SU-DHL-6 (cell line): Measurements from ENCODE around the gene MTREX.

Experiments
- H2AFZ ChIP-seq: fragments of 200-600 bp; sonication (generic); 2 replicates; pipeline ENCODE4 v1.6.1; 2014; ENCODE audit warnings: low read depth, mild to moderate bottlenecking, moderate library complexity, mixed read lengths, antibody characterized with exemption, low read length; ENCODE audit not compliant: severe bottlenecking
- H3F3A ChIP-seq: fragments of 200-600 bp; shearing (Covaris generic); 2 replicates; pipeline ENCODE4 v1.6.0; 2016; ENCODE audit warnings: antibody characterized with exemption, mild to moderate bottlenecking; ENCODE audit not compliant: insufficient read depth
- H3K27ac ChIP-seq: fragments of 200-600 bp; sonication (generic); 2 replicates; pipeline ENCODE4 v1.5.1; 2016; ENCODE audit warnings: low read depth, mild to moderate bottlenecking, low read length, moderate library complexity, mixed read lengths
- H3K27me3 ChIP-seq: fragments of 200-600 bp; sonication (generic), shearing (Covaris generic); 2 replicates; pipeline ENCODE4 v1.6.0; 2014; ENCODE audit warnings: mild to moderate bottlenecking, low read length
- H3K36me3 ChIP-seq: fragments of 200-600 bp; sonication (generic); 2 replicates; pipeline ENCODE4 v1.6.1; 2014; ENCODE audit warnings: mild to moderate bottlenecking, low read length, mixed read lengths
- H3K4me2 ChIP-seq: fragments of 300-600, 200-600 bp; shearing (Covaris generic), sonication (generic); 2 replicates; pipeline ENCODE4 v1.6.0; 2014; ENCODE audit warnings: low read length, low read depth, mild to moderate bottlenecking; ENCODE audit not compliant: poor library complexity, severe bottlenecking
- H3K4me3 ChIP-seq: fragments of 200-600 bp; sonication (generic); 2 replicates; pipeline ENCODE4 v1.5.1; 2014; ENCODE audit warnings: antibody characterized with exemption, low read length, mild to moderate bottlenecking, mixed read lengths; ENCODE audit not compliant: insufficient read depth, poor library complexity, severe bottlenecking
- H3K79me2 ChIP-seq: fragments of 200-600 bp; sonication (generic); 2 replicates; pipeline ENCODE4 v1.6.1; 2014; ENCODE audit warnings: mild to moderate bottlenecking, low read length, moderate library complexity; ENCODE audit not compliant: insufficient read depth
- H3K9ac ChIP-seq: fragments of 200-600 bp; sonication (generic); 2 replicates; pipeline ENCODE4 v1.7.0; 2014; ENCODE audit warnings: mild to moderate bottlenecking, low read length
- H3K9me2 ChIP-seq: fragments of 200-600 bp; sonication (generic); replicated peaks from 2 replicates; pipeline ENCODE4 v1.6.1; 2014; ENCODE audit warnings: low read length; ENCODE audit not compliant: insufficient read depth
- H3K9me3 ChIP-seq: fragments of 200-600 bp; sonication (generic); 2 replicates; pipeline ENCODE4 v1.6.1; 2014; ENCODE audit warnings: low read length, mixed read lengths; ENCODE audit not compliant: insufficient read depth
- H4K20me1 ChIP-seq: fragments of 200-600 bp; sonication (generic); 2 replicates; pipeline ENCODE4 v1.6.1; 2014; ENCODE audit warnings: low read depth, mild to moderate bottlenecking, antibody characterized with exemption, low read length, moderate library complexity, mixed read lengths
- EZH2phosphoT487 ChIP-seq: fragments of 200-600 bp; sonication (generic), shearing (Covaris generic); conservative IDR thresholded peaks from 2 replicates; pipeline ENCODE4 v1.6.1; 2018; ENCODE audit warnings: mild to moderate bottlenecking, antibody characterized with exemption, low read length, moderate library complexity, mixed read lengths
- TF ChIP-seq, protein P1 (sequence below): fragments of 200-600 bp; sonication (generic); IDR thresholded peaks from one replicate; pipeline ENCODE4 v1.5.1; 2017; ENCODE audit warnings: antibody characterized with exemption, mild to moderate bottlenecking, low read length, moderate library complexity; ENCODE audit not compliant: insufficient read depth, poor library complexity, severe bottlenecking

MTREX gene

DNA sequence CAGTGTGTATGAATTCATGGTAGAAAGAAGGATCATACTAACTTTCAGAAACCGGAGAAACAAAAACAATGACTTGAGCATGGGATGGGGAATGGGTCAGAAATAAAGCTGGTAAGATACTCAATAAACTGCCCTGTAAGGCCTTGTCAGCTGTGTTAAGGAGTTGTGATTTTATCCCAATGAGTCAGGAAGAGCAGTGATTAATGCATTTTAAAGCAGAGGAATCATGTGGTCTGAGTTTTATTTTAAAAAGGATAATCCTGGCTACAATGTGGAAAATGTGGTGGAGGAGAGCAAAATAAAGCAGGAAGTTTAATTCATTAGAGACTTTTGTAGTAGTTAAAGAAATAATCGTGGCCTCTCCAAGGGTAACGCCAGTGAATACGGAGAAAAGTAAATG is 29.0 kb upstream of the MTREX start:
- TF ChIP-seq EZH2phosphoT487 = no peak
- TF ChIP-seq, protein P1, sequence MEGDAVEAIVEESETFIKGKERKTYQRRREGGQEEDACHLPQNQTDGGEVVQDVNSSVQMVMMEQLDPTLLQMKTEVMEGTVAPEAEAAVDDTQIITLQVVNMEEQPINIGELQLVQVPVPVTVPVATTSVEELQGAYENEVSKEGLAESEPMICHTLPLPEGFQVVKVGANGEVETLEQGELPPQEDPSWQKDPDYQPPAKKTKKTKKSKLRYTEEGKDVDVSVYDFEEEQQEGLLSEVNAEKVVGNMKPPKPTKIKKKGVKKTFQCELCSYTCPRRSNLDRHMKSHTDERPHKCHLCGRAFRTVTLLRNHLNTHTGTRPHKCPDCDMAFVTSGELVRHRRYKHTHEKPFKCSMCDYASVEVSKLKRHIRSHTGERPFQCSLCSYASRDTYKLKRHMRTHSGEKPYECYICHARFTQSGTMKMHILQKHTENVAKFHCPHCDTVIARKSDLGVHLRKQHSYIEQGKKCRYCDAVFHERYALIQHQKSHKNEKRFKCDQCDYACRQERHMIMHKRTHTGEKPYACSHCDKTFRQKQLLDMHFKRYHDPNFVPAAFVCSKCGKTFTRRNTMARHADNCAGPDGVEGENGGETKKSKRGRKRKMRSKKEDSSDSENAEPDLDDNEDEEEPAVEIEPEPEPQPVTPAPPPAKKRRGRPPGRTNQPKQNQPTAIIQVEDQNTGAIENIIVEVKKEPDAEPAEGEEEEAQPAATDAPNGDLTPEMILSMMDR = no peak
- H3K36me3 ChIP-seq = peaks cover 33% of the 10 kb centered on the region; the same call in 1 of the 2 replicates

DNA sequence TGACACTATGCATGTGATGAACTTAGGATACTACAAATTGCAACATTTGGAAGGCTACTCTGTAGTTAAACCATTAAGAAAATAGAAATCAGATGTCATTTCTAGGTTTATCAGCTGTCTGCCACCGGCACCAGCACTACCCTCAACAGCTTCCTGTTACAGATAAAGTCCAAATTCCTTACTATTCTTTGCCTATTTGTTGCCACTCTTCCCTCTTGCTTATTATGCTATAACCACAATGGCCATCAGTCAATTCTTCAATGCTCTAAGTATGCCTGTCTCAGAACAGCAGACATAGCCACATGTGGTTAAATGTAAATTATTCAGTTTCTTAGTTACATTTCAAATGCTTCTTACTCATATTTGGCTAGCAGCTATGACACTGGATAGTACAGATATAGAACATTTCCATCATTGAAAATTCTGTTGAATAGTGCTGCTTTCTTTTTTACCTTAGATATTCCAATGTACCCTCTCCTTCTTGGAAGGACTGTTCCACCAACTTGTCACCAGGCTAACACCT is 21.3 kb upstream of the MTREX start:
- Histone ChIP-seq H3K4me3 (no peak overlapping the region), H4K20me1 (no peaks in the 10 kb centered on the region), H3K4me2 (no peak overlapping the region), H3K9me3 (no peaks in the 10 kb centered on the region), H3K36me3 (peaks cover 41% of the 10 kb centered on the region; the same call in 1 of the 2 replicates), H3K27ac (no peak overlapping the region), H3K79me2 (no peaks in the 10 kb centered on the region), H3K27me3 (no peaks in the 10 kb centered on the region), H2AFZ (no peak overlapping the region), H3K9ac (no peak overlapping the region), H3F3A (peaks cover 3% of the 10 kb centered on the region; the same call in 1 of the 2 replicates), H3K9me2 (no peaks in the 10 kb centered on the region)
- no peak for TF ChIP-seq EZH2phosphoT487
- TF ChIP-seq, protein P1 = no peak

More for the DNA sequence above, 29.0 kb upstream of the MTREX start:
- Histone ChIP-seq H3K9ac (no peak overlapping the region), H3K27me3 (no peaks in the 10 kb centered on the region), H3K27ac (no peak overlapping the region), H3F3A (no peaks in the 10 kb centered on the region), H4K20me1 (no peaks in the 10 kb centered on the region), H2AFZ (no peak overlapping the region), H3K9me2 (no peaks in the 10 kb centered on the region), H3K4me2 (no peak overlapping the region), H3K79me2 (no peaks in the 10 kb centered on the region), H3K4me3 (no peak overlapping the region), H3K9me3 (no peaks in the 10 kb centered on the region)

DNA sequence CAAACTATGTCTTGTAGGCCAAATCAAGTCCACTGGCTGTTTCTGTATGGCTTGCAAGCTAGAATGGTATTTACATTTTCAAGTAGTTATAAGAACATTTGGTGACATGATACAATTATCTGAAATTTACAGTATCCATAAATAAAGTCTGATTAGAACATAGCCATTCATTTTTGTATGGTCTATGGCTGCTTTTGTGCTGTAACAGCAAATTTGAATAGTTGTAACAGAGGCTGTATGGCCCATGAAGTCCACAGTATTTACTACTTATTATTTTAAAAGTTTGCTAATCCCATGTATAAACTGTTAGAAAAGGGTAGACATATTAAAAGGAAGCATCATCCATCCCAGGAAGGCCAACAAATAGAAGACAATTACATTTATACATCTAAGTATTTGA is 18.0 kb upstream of the MTREX start:
- Histone ChIP-seq H3K9me2 (no peaks in the 10 kb centered on the region), H3K79me2 (no peaks in the 10 kb centered on the region), H4K20me1 (no peaks in the 10 kb centered on the region), H2AFZ (no peak overlapping the region), H3K27me3 (no peaks in the 10 kb centered on the region), H3K9me3 (no peaks in the 10 kb centered on the region), H3K4me3 (no peak overlapping the region), H3F3A (peaks cover 3% of the 10 kb centered on the region; the same call in 1 of the 2 replicates), H3K27ac (no peak overlapping the region), H3K36me3 (peaks cover 49% of the 10 kb centered on the region), H3K4me2 (no peak overlapping the region), H3K9ac (no peak overlapping the region)
- TF ChIP-seq EZH2phosphoT487 = no peak

DNA sequence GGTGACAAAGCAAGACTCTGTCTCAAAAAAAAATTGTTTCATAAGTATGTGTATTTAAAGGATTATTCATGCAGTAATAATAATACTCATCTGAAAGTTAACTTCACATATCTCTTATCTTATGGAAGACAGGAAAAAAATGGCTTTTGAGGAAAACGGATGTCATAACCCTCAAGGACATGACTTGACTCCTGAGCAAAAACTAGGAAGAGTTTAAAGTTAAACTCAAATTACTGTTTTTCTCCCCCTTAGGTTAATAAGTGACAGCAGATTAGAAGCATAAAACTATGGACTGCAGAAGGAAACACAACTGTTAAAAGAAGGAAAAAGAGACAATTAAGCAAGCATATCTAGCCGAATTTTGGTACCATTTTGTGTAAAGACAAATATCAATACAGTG is 16.8 kb upstream of the MTREX start:
- no peak overlapping the region for H3K4me2 ChIP-seq
- H3K9me2 ChIP-seq = no peaks in the 10 kb centered on the region
- peaks cover 50% of the 10 kb centered on the region for H3K36me3 ChIP-seq
- H3K4me3 ChIP-seq = no peak overlapping the region
- H4K20me1 ChIP-seq = no peaks in the 10 kb centered on the region
- H3K27me3 ChIP-seq = no peaks in the 10 kb centered on the region
- no peaks in the 10 kb centered on the region for H3K79me2 ChIP-seq
- H3F3A ChIP-seq = peaks cover 3% of the 10 kb centered on the region; the same call in 1 of the 2 replicates
- no peak overlapping the region for H2AFZ ChIP-seq
- TF ChIP-seq, protein P1 = no peak
- no peak for TF ChIP-seq EZH2phosphoT487
- no peak overlapping the region for H3K9ac ChIP-seq
- no peaks in the 10 kb centered on the region for H3K9me3 ChIP-seq
- no peak overlapping the region for H3K27ac ChIP-seq
